ENCODE data around the gene MORC4.

Gene MORC4

GRCh38 chrX:106952538-106952937 is 47.5 kb downstream of the MORC4 start:
- DNase-seq (ENCODE audit: low spot score) = no peak

GRCh38 chrX:106952089-106952488 is 47.9 kb downstream of the MORC4 start:
- no peak for DNase-seq (ENCODE audit: low spot score)

GRCh38 chrX:106951230-106951629 is 48.8 kb downstream of the MORC4 start:
- no peak for DNase-seq (ENCODE audit: low spot score)

GRCh38 chrX:106950381-106950780 is 49.6 kb downstream of the MORC4 start:
- peak; percentile 31 for DNase-seq (ENCODE audit: low spot score)

- no peak for DNase-seq (ENCODE audit: low spot score)
These were observed 50.6 kb downstream of the MORC4 start for GRCh38 chrX:106949366-106949765.

- no peak for DNase-seq (ENCODE audit: low spot score)
These were observed 51.4 kb downstream of the MORC4 start for GRCh38 chrX:106948641-106949040.

GRCh38 chrX:106946464-106946863 is 53.5 kb downstream of the MORC4 start:
- no peak for DNase-seq (ENCODE audit: low spot score)

- DNase-seq (ENCODE audit: low spot score) = no peak
These were observed 59.9 kb downstream of the MORC4 start for GRCh38 chrX:106940068-106940467.

GRCh38 chrX:106939566-106939965 is 60.4 kb downstream of the MORC4 start:
- no peak for DNase-seq (ENCODE audit: low spot score)

- DNase-seq (ENCODE audit: low spot score) = no peak
These were observed 63.8 kb downstream of the MORC4 start for GRCh38 chrX:106936246-106936645.

- DNase-seq (ENCODE audit: low spot score) = no peak
These were observed 64.8 kb downstream of the MORC4 start for GRCh38 chrX:106935175-106935574.

- no peak for DNase-seq (ENCODE audit: low spot score)
These were observed 66.5 kb downstream of the MORC4 start for GRCh38 chrX:106933538-106933961.

GRCh38 chrX:106932960-106933537 is 67.0 kb downstream of the MORC4 start:
- no peak for DNase-seq (ENCODE audit: low spot score)

GRCh38 chrX:106932492-106932923 is 67.5 kb downstream of the MORC4 start:
- no peak for DNase-seq (ENCODE audit: low spot score)

GRCh38 chrX:106931831-106932491 is 68.1 kb downstream of the MORC4 start:
- no peak for DNase-seq (ENCODE audit: low spot score)

GRCh38 chrX:106928227-106928626 is 71.8 kb downstream of the MORC4 start:
- no peak for DNase-seq (ENCODE audit: low spot score)

- DNase-seq (ENCODE audit: low spot score) = no peak
These were observed 72.3 kb downstream of the MORC4 start for GRCh38 chrX:106927700-106928099.

- DNase-seq (ENCODE audit: low spot score) = no peak
These were observed 73.0 kb downstream of the MORC4 start for GRCh38 chrX:106927023-106927422.

- DNase-seq (ENCODE audit: low spot score) = no peak
These were observed 78.4 kb downstream of the MORC4 start for GRCh38 chrX:106921637-106922036.

- DNase-seq (ENCODE audit: low spot score) = no peak
These were observed 80.0 kb downstream of the MORC4 start, which contains the start of gene CLDN2 for GRCh38 chrX:106919932-106920452. TSS of gene CLDN2 (plus strand) at chrX:106920402. CDS start at chrX:106928229, 7,827 bp downstream.

- no peak for DNase-seq (ENCODE audit: low spot score)
These were observed 82.0 kb downstream of the MORC4 start for GRCh38 chrX:106917830-106918500.

- DNase-seq (ENCODE audit: low spot score) = no peak
These were observed 87.1 kb downstream of the MORC4 start for GRCh38 chrX:106912864-106913263.

- DNase-seq (ENCODE audit: low spot score) = no peak
These were observed 93.7 kb downstream of the MORC4 start for GRCh38 chrX:106906361-106906760.
